ENCODE data around the gene AGPS.

DNA sequence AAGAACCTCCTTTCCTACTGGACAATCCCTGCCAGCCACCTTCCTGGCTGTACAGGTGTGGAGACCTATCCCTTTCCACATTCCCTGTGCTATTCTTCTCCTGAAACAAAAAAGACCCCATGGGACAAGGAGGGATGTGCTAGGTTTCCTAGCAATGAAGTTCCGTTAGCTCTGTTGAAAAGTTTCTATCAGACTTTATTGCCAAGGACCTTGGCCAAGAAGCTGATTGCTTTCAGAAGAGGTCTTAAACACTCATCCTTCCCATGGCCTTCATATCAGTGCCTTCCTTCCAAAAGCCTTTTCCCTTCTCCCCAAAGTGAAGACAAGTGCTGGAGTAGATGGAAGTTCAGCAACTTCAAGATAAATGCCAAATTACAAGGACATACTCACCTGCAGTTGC, 194.8 kb downstream of the AGPS start:
- no peak for TF ChIP-seq TAF1 (IDR thresholded peaks at IDR 0.05; ENCODE audit: borderline replicate concordance, low read depth, low read length)
- TF ChIP-seq, protein P1, sequence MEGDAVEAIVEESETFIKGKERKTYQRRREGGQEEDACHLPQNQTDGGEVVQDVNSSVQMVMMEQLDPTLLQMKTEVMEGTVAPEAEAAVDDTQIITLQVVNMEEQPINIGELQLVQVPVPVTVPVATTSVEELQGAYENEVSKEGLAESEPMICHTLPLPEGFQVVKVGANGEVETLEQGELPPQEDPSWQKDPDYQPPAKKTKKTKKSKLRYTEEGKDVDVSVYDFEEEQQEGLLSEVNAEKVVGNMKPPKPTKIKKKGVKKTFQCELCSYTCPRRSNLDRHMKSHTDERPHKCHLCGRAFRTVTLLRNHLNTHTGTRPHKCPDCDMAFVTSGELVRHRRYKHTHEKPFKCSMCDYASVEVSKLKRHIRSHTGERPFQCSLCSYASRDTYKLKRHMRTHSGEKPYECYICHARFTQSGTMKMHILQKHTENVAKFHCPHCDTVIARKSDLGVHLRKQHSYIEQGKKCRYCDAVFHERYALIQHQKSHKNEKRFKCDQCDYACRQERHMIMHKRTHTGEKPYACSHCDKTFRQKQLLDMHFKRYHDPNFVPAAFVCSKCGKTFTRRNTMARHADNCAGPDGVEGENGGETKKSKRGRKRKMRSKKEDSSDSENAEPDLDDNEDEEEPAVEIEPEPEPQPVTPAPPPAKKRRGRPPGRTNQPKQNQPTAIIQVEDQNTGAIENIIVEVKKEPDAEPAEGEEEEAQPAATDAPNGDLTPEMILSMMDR (IDR thresholded peaks at IDR 0.05 in 2 of 3, conservative IDR thresholded peaks at IDR 0.05 in 1 of 3; ENCODE audit: control insufficient read depth in 2 of 3, extremely low read depth in 1 of 3, insufficient read depth in 1 of 3, low read depth in 3 of 3, low read length in 3 of 3), result no peak
- TF ChIP-seq STAT3 (IDR thresholded peaks at IDR 0.05; ENCODE audit: low read depth, low read length), result no peak
- TF ChIP-seq SRF (IDR thresholded peaks at IDR 0.05; ENCODE audit: low read depth in 2 of 2, low read length in 2 of 2), result no peak
- no peak for TF ChIP-seq TCF12 (IDR thresholded peaks at IDR 0.05; ENCODE audit: low read depth, low read length)
- TF ChIP-seq SIN3A (IDR thresholded peaks at IDR 0.05; ENCODE audit: low read depth, low read length), result no peak
- TF ChIP-seq HCFC1 (IDR thresholded peaks at IDR 0.05; ENCODE audit: low read length), result no peak
- no peak for TF ChIP-seq POLR2AphosphoS5 (IDR thresholded peaks at IDR 0.05; ENCODE audit: low read length)
- TF ChIP-seq CREB1 (IDR thresholded peaks at IDR 0.05; ENCODE audit: low read depth), result no peak
- TF ChIP-seq, protein P2, sequence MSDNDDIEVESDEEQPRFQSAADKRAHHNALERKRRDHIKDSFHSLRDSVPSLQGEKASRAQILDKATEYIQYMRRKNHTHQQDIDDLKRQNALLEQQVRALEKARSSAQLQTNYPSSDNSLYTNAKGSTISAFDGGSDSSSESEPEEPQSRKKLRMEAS (IDR thresholded peaks at IDR 0.05; ENCODE audit: low read depth, low read length), result no peak
- TF ChIP-seq ZNF274 (IDR thresholded peaks at IDR 0.05; ENCODE audit: insufficient read depth, insufficient read length), result no peak
- no peak for TF ChIP-seq TARDBP (IDR thresholded peaks at IDR 0.05; ENCODE audit: borderline replicate concordance)
- TF ChIP-seq NFYB (IDR thresholded peaks at IDR 0.05; ENCODE audit: insufficient read depth, low read depth, low read length), result no peak
- TF ChIP-seq, protein P3, sequence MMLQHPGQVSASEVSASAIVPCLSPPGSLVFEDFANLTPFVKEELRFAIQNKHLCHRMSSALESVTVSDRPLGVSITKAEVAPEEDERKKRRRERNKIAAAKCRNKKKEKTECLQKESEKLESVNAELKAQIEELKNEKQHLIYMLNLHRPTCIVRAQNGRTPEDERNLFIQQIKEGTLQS (IDR thresholded peaks at IDR 0.05; ENCODE audit: borderline replicate concordance, extremely low read depth, low read depth, low read length), result no peak
